DND-41 (cell line): ENCODE results near the gene AFF2.

Source experiments
- ATAC-seq: fragments of 200-7000 bp; cut with Tn5 transposase; 3 replicates; pipeline ENCODE4 v1.9.1; 2021; ENCODE audit warnings: low read depth; ENCODE audit not compliant: insufficient read depth
- DNase-seq: peaks from one replicate; pipeline ENCODE4 v3.0.0-alpha.2; 2020
- H2AFZ ChIP-seq: 2 replicates; pipeline ENCODE4 v1.6.0; 2012; ENCODE audit warnings: low read depth, low read length
- H3K27ac ChIP-seq: 2 replicates; pipeline ENCODE4 v1.5.1; 2012; ENCODE audit warnings: low read length, inconsistent platforms
- H3K27me3 ChIP-seq: fragments of 200-600 bp; sonication (generic); 2 replicates; pipeline ENCODE4 v1.6.0; 2012; ENCODE audit warnings: low read length, mild to moderate bottlenecking, inconsistent platforms; ENCODE audit not compliant: insufficient read depth, poor library complexity
- H3K36me3 ChIP-seq: 2 replicates; pipeline ENCODE4 v1.5.1; 2012; ENCODE audit warnings: low read length, inconsistent platforms; ENCODE audit not compliant: insufficient read depth
- H3K4me1 ChIP-seq: 2 replicates; pipeline ENCODE4 v1.5.1; 2012; ENCODE audit warnings: mild to moderate bottlenecking, low read length; ENCODE audit not compliant: insufficient read depth
- H3K4me2 ChIP-seq: 2 replicates; pipeline ENCODE4 v1.6.0; 2012; ENCODE audit warnings: mild to moderate bottlenecking, moderate library complexity, low read length, inconsistent platforms; ENCODE audit not compliant: insufficient read depth
- H3K4me3 ChIP-seq, 2 experiments: fragments of 200-600 bp in 1 of 2; shearing (Covaris generic) in 1 of 2; 2 replicates each; pipeline ENCODE4 v1.5.1; 2012 to 2016; ENCODE audit warnings: inconsistent platforms in 2 of 2, low read length in 2 of 2, mild to moderate bottlenecking in 2 of 2, low read depth in 1 of 2, moderate library complexity in 1 of 2
- H3K79me2 ChIP-seq: 2 replicates; pipeline ENCODE4 v1.6.0; 2012; ENCODE audit warnings: low read length, inconsistent platforms; ENCODE audit not compliant: insufficient read depth
- H3K9ac ChIP-seq: 2 replicates; pipeline ENCODE4 v1.6.0; 2012; ENCODE audit warnings: low read depth, mild to moderate bottlenecking, inconsistent platforms, low read length, moderate library complexity
- H3K9me3 ChIP-seq: 2 replicates; pipeline ENCODE4 v1.5.1; 2012; ENCODE audit warnings: low read length, moderate library complexity, mild to moderate bottlenecking, inconsistent platforms; ENCODE audit not compliant: insufficient read depth, severe bottlenecking
- H4K20me1 ChIP-seq: 2 replicates; pipeline ENCODE4 v1.6.0; 2012; ENCODE audit warnings: low read length; ENCODE audit not compliant: insufficient read depth
- EZH2 ChIP-seq: IDR thresholded peaks from 3 replicates; pipeline ENCODE4 v1.6.1; 2012; ENCODE audit warnings: borderline replicate concordance, low read depth, mild to moderate bottlenecking, moderate library complexity, low read length, inconsistent platforms; ENCODE audit not compliant: severe bottlenecking
- TF ChIP-seq, protein P1 (sequence below): IDR thresholded peaks from 2 replicates; pipeline ENCODE4 v1.5.1; 2012; ENCODE audit warnings: borderline replicate concordance, low read length, moderate library complexity, mild to moderate bottlenecking; ENCODE audit not compliant: poor library complexity, severe bottlenecking; ENCODE audit errors: extremely low read depth

Gene AFF2

DNA sequence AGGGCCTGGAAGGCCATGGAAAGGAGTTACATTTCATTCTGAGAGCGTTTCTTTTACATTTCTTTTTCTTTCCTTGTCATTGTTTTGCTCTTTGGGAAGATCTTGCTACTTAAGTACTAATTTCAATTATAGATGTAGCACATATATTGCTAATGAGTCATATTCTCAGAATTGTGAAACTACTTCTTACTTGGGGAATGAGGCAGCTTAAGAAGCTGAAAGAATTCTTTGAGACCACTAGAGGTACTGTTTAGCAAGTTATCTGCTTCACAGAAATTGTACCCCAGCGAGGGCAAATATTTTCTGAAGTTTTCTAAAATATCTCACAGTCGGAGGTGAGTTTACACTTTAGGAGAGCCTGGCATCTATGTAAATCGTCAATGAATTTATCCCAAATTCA, 100.6 kb downstream of the AFF2 start:
- no peaks in the 10 kb centered on the region for H3K4me1 ChIP-seq
- no peak overlapping the region for H3K4me3 ChIP-seq
- no peak overlapping the region for H3K4me2 ChIP-seq
- peaks cover 5% of the 10 kb centered on the region; the same call in 1 of the 2 replicates for H3K79me2 ChIP-seq
- no peak overlapping the region for H3K9ac ChIP-seq
- no peak overlapping the region for H2AFZ ChIP-seq
- H4K20me1 ChIP-seq, result no peaks in the 10 kb centered on the region
- H3K27me3 ChIP-seq, result no peaks in the 10 kb centered on the region
- H3K9me3 ChIP-seq, result no peaks in the 10 kb centered on the region
- ATAC-seq (no peak), DNase-seq (no peak)
- no peak overlapping the region for H3K27ac ChIP-seq
- TF ChIP-seq EZH2, result no peak
- TF ChIP-seq, protein P1, sequence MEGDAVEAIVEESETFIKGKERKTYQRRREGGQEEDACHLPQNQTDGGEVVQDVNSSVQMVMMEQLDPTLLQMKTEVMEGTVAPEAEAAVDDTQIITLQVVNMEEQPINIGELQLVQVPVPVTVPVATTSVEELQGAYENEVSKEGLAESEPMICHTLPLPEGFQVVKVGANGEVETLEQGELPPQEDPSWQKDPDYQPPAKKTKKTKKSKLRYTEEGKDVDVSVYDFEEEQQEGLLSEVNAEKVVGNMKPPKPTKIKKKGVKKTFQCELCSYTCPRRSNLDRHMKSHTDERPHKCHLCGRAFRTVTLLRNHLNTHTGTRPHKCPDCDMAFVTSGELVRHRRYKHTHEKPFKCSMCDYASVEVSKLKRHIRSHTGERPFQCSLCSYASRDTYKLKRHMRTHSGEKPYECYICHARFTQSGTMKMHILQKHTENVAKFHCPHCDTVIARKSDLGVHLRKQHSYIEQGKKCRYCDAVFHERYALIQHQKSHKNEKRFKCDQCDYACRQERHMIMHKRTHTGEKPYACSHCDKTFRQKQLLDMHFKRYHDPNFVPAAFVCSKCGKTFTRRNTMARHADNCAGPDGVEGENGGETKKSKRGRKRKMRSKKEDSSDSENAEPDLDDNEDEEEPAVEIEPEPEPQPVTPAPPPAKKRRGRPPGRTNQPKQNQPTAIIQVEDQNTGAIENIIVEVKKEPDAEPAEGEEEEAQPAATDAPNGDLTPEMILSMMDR, result no peak
- H3K36me3 ChIP-seq, result no peaks in the 10 kb centered on the region

DNA sequence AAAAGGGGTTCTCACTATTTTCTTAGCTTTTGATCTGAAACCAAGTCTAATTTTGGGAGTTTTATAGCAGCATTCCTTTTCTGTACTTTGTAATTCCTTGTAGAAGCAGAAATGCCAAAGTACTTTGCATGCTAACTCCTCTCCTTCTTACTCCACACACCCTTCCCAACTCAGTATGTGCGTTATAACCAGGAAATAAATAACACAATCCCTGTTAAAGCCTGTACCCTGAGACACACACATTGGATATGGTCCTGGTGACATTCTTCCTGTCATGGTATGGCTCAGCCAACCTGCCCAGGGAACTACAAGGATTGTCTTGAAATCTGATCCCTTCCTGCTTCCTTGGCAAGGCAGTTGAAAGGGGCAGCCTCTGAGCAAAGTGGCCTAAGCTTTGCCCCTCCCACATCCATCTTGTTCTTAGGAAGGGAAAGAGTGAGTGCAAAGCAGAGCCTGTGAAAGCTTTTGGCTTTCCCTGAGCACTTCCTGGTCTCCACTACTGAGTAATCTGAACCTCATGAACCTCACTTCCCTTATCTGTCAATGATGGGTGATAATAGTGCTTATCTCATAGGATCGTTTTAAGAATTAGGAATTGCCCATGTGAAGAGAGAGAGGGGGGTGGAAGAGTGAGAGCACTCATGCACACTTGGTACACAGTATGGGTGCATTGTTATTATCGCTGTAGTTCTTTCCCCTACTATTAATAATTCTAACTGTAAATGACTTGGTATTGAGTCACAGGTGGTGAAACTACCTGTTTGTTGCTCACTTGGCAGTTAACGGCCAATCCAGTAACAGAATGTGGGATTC, 109.3 kb downstream of the AFF2 start:
- ATAC-seq, result no peak
- H3K27ac ChIP-seq, result no peak overlapping the region
- DNase-seq, result no peak
- H3K27me3 ChIP-seq, result no peaks in the 10 kb centered on the region
- TF ChIP-seq, protein P1, result no peak
- H2AFZ ChIP-seq, result no peak overlapping the region
- H3K79me2 ChIP-seq, result peaks cover 3% of the 10 kb centered on the region; the same call in 1 of the 2 replicates
- H3K4me1 ChIP-seq, result no peaks in the 10 kb centered on the region
- no peaks in the 10 kb centered on the region for H3K36me3 ChIP-seq
- H3K9ac ChIP-seq, result no peak overlapping the region
- H3K4me3 ChIP-seq, result no peak overlapping the region
- no peaks in the 10 kb centered on the region for H4K20me1 ChIP-seq
- H3K9me3 ChIP-seq, result no peaks in the 10 kb centered on the region
- H3K4me2 ChIP-seq, result no peak overlapping the region

DNA sequence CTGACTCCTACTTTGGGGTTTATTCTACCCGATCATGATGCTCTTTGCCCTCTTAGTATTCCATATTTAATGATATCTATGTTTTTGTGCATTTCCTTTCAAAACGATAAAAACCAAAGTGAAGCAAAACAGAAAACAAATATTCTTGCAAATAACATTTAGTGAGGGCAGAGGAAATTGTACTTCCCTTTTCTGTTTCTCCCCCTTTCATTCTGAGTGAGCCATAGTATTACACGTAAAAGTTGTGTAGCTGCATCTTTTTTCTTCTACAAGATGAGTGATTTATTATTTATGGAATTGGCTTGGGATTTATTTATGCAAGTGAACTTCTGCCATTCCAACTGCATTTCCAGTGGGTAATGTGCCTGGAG, 109.9 kb downstream of the AFF2 start:
- H3K36me3 ChIP-seq, result no peaks in the 10 kb centered on the region
- H3K27me3 ChIP-seq, result no peaks in the 10 kb centered on the region
- no peaks in the 10 kb centered on the region for H3K9me3 ChIP-seq
- H4K20me1 ChIP-seq, result no peaks in the 10 kb centered on the region
- ATAC-seq (no peak), DNase-seq (no peak)
- no peaks in the 10 kb centered on the region for H3K4me1 ChIP-seq
- no peak overlapping the region for H3K27ac ChIP-seq
- no peak overlapping the region for H3K4me2 ChIP-seq
- no peak overlapping the region for H3K4me3 ChIP-seq
- no peak overlapping the region for H3K9ac ChIP-seq
- H3K79me2 ChIP-seq, result peaks cover 3% of the 10 kb centered on the region; the same call in 1 of the 2 replicates
- TF ChIP-seq EZH2, result no peak
- TF ChIP-seq, protein P1, result no peak
- H2AFZ ChIP-seq, result no peak overlapping the region
